IPS-NIHi11 (cell line): ENCODE data around the gene RNF150.

Source experiments
- DNase-seq: peaks from one replicate; pipeline ENCODE4 v3.0.0; 2012; ENCODE audit warnings: mixed read lengths, low spot score

Gene RNF150

GRCh38 chr4:140865253-140866217 lies 267.7 kb downstream of the RNF150 start:
- no peak for DNase-seq

GRCh38 chr4:140863197-140863596 lies 270.1 kb downstream of the RNF150 start:
- no peak for DNase-seq

GRCh38 chr4:140862177-140862442 lies 271.2 kb downstream of the RNF150 start:
- DNase-seq = no peak

GRCh38 chr4:140861359-140862176 lies 271.7 kb downstream of the RNF150 start:
- peak; percentile 50 for DNase-seq

- DNase-seq = no peak
Observed at GRCh38 chr4:140858897-140859296, 274.4 kb downstream of the RNF150 start.

GRCh38 chr4:140857111-140857510 lies 276.2 kb downstream of the RNF150 start:
- no peak for DNase-seq

- peak; percentile 47 for DNase-seq
Observed at GRCh38 chr4:140856621-140857062, 276.6 kb downstream of the RNF150 start.

- DNase-seq = no peak
Observed at GRCh38 chr4:140854168-140854567, 279.1 kb downstream of the RNF150 start.

- DNase-seq = no peak
Observed at GRCh38 chr4:140851804-140852203, 281.5 kb downstream of the RNF150 start.

GRCh38 chr4:140851032-140851636 lies 282.1 kb downstream of the RNF150 start:
- peak; percentile 72 for DNase-seq

GRCh38 chr4:140849526-140849925 lies 283.7 kb downstream of the RNF150 start:
- no peak for DNase-seq

- no peak for DNase-seq
Observed at GRCh38 chr4:140846736-140847135, 286.5 kb downstream of the RNF150 start.

- DNase-seq = no peak
Observed at GRCh38 chr4:140844061-140844460, 289.2 kb downstream of the RNF150 start.

- DNase-seq = no peak
Observed at GRCh38 chr4:140841186-140841585, 292.1 kb downstream of the RNF150 start.

- no peak for DNase-seq
Observed at GRCh38 chr4:140839888-140840790, 293.1 kb downstream of the RNF150 start.

GRCh38 chr4:140839406-140839805 lies 293.9 kb downstream of the RNF150 start:
- no peak for DNase-seq

GRCh38 chr4:140837736-140838135 lies 295.5 kb downstream of the RNF150 start:
- no peak for DNase-seq

GRCh38 chr4:140834839-140835495 lies 298.3 kb downstream of the RNF150 start:
- DNase-seq = no peak

- DNase-seq = no peak
Observed at GRCh38 chr4:140833280-140833679, 300.0 kb downstream of the RNF150 start.

GRCh38 chr4:140829825-140830224 lies 303.4 kb downstream of the RNF150 start:
- DNase-seq = no peak

- no peak for DNase-seq
Observed at GRCh38 chr4:140826701-140827027, 306.6 kb downstream of the RNF150 start.
